GM18517 (cell line): ENCODE results near the gene SEMA5A.
A peak's percentile ranks its signal among the peaks of the same experiment; 100 is the strongest.
"Not testable (repeated sequence)": the region's sequence is repeated elsewhere in the genome, so short reads cannot be mapped to it uniquely, and the experiment has no call there.

ENCODE experiments used
- ATAC-seq: cut with Tn5 transposase; IDR thresholded peaks from one replicate; pipeline ENCODE4 v1.9.1; 2021; ENCODE audit warnings: mild to moderate bottlenecking, moderate library complexity; ENCODE audit not compliant: unreplicated experiment

SEMA5A gene

GRCh38 chr5:9401786-9402472 lies 143.9 kb downstream of the SEMA5A start:
- no peak for ATAC-seq

DNA sequence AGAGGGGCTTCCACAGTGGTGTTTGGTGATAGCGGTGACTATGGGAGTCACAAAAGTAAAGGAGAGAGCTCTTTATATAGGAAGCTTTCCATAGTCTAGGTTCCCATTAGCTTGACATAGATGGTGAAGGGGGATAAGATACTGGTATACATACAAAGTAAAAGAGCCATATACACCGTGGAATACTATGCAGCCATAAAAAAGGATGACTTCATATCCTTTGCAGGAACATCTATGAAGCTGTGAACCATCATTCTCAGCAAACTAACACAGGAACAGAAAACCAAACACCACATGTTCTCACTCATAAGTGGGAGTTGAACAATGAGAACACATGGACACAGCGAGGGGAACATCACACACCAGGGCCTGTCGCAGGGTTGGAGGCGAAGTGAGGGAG lies 146.1 kb downstream of the SEMA5A start:
- ATAC-seq, result not testable (repeated sequence)

DNA sequence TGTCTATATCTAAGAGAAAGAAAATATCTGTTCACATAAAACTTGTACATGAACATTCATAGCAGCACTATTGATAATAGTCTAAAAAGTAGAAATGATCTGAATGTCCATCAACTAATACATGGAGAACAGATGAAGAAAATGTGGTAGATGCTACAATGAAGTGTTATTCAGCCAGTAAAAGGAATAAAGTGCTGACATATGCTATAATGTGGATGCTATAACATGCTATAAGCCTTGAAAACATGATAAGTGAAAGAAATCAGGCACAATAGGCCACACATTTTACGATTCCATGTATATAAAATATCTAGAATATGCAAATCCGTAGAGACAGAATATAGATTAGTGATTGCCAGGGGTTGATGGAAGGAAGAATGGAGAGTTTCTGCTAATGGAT lies 146.8 kb downstream of the SEMA5A start:
- ATAC-seq, result no peak

- no peak for ATAC-seq
These were observed 147.6 kb downstream of the SEMA5A start for GRCh38 chr5:9398227-9398626.

DNA sequence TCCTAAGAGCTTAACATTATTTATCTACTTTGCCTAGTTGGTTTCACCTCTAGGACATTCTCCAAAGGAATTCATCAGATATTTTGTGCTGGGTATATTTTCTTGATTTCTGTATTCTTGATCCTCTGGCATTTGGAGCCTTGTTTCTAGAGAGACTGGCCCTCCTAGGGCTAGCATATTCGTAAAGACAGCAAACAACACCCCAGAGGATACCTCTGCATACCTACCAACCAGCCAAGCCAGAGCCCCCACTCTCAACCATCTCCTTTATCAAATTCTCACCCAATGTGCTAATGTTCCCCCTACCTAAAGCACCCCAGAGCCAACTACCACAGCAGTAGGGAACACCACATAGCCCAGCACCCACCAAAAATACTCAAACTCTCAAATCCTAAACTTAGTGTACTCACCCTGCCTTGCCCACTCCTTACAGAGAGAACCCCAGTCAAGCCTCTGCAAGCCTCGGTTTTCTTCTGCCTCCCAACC lies 149.5 kb downstream of the SEMA5A start:
- ATAC-seq, result no peak

DNA sequence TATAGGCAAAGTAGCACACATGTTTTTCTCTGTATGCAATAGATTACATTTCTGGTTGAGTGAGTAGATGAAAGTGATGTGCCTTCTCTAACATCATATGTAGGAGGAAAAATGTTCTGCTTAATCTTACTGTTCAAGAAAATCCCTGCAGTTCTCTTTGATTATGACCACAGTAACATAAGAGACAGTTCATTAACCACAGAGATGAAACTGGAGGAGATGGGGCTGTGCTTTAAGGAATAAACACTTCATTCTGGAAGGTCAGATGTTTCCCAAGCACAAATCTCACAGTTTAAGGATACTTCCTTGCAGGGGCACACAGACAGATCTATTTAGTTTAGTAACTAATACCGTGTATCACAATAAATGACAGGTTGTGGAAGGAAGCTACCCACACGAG lies 150.2 kb downstream of the SEMA5A start:
- no peak for ATAC-seq

- ATAC-seq, result no peak
These were observed 151.7 kb downstream of the SEMA5A start for GRCh38 chr5:9394221-9394620.

- no peak for ATAC-seq
These were observed 153.2 kb downstream of the SEMA5A start for GRCh38 chr5:9392625-9393024.

DNA sequence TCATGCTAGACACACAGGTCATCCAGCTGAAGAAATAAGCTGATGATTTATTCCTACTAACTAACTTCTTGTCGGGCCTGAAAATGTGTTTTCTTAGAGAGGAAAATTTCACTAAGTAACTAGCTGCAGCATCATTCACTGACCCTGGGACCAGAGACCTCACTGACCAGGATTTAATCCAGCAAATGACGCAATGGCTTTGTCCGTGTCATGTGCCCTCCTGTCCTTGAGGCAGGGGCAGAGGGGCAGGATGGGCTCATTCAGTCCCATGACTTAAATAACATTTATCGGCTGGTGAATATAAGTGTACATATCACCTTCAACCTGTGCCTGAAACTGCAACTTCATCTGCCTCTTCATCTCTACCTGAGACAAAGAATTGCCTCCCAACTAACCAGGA lies 154.8 kb downstream of the SEMA5A start:
- ATAC-seq, result no peak

- no peak for ATAC-seq
These were observed 155.8 kb downstream of the SEMA5A start for GRCh38 chr5:9390113-9390512.

GRCh38 chr5:9388941-9389674 lies 156.8 kb downstream of the SEMA5A start:
- no peak for ATAC-seq

DNA sequence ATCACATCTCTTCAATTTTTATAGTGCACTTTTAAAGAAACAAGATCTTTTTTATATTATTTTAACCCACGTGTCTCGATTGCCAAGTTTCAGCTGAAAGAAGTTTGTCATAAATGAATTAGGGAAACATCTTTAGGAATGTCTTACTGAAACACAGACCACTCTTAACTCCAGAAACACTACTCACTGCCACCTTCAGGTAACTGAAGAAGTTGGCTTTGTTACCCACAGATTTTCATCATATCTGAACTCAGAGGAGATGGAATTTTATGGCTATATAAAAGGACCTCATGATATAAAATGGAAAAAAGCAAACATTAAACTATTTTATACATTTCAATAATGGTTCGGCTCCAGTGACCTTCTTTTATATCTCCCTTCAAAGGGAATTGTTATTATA lies 158.0 kb downstream of the SEMA5A start:
- ATAC-seq, result no peak

- ATAC-seq, result no peak
These were observed 158.9 kb downstream of the SEMA5A start for GRCh38 chr5:9386945-9387344.

GRCh38 chr5:9382522-9382921 lies 163.4 kb downstream of the SEMA5A start:
- ATAC-seq, result no peak

DNA sequence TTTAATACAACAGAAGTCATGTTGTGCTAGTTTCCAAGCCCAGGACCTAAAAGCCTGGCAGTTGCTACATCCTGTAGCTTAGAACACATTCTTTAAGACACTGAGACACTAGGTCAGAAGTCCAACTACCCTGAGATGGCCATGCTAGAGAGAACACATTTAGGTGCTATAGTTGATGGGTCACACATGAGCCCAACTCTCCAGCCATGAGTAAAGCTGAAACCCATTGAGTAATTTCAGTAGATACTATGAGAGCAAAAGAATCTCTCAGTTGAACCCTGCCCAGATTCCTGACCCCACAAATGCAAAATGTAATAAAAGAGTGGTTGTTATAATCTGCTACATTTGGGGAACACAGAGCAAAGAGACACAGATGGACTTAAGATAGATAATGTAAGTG lies 164.4 kb downstream of the SEMA5A start:
- ATAC-seq, result peak; percentile 93

DNA sequence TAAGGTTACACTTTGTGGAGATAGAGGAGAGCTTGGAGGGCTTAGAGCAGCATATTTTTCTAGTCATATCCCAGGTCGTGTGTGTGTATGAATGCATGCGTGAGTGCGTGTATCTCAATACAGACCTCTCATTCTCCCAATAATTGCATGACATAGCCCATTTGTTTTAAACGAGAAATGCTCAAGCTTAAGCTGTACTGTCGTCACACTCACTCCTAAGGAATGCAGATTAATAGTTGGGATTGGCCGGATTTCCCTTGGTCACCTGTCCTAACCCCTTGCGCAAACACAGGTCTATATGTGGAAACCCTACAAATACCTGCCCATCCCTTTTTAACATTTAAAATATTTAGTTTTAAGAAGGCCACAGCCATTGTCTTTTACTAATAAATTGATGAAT lies 165.8 kb downstream of the SEMA5A start:
- no peak for ATAC-seq

GRCh38 chr5:9376363-9377117 lies 169.3 kb downstream of the SEMA5A start:
- no peak for ATAC-seq

GRCh38 chr5:9375756-9376155 lies 170.1 kb downstream of the SEMA5A start:
- no peak for ATAC-seq

DNA sequence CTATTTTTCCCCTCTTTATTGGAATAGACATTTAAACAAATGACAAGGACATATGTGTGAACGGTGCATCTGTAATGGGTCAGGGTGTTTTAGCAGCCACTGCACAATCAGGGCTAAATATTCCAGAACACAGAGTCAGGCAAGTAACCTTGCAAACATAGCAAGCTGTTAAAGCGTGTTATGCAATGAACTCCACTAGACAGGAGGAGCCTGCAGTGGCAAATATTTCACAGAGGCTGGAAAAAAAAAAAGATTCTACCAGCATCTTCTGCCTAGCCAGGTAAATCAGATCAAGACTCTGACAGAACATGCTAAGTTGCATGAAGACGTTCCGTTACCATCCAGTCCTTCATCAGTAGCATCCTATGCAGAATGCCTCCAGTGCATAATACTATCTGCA lies 171.8 kb downstream of the SEMA5A start:
- ATAC-seq, result no peak

DNA sequence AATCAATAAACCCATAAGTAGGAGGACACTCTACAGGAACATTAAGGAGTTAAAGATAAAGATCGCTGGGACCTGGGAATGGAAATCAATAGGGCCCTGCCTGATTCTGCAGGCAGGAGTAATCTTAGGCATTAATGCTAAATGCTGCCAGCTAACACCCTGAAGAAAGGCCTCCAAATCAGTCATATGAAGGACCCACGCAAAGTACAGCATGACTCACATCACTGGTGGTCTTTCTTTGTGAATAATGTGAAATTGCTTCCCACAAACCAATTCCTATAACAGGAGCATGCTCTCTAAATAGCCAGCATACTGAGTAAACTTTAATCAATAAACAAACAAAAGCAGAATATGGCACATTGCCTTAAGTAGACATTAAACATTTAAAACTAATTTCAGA lies 172.3 kb downstream of the SEMA5A start:
- ATAC-seq, result no peak

DNA sequence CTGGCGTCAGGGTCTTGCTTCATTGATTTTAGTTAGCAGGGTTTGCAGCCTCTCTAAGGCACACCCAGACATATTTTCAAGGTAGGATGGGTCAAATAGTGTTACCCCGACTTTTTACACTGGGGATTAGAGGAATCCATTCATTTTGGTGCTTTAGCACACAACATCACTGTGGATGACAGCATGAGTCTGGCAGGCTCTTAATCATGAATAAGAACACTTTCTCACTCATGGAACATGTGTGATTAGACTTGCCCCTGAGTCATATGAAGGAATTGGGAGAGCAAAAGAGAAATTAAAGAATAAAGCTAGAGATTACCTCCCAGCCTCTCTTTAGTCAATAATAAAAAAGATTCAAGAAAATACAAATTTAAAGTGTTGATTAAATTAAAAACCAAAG lies 175.6 kb downstream of the SEMA5A start:
- no peak for ATAC-seq

DNA sequence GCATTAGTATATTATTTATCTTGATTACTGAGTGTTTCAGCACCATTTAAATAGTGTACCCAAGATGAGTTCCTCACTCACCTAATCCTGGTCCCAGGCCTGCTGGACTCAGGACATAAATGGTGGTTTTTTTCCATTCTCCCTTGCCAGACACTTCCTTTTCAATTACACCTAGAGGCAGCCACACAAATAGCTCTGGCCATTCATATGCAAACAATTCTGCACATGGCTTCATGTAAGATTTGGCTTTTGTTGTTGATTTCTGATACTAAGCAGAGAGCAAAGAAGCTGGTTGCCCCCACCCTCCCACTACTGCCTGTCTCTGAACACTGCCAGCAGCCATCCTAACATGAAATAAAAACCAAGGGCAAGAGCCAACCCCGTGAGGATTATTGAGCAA lies 180.4 kb downstream of the SEMA5A start:
- ATAC-seq, result no peak
